SU-DHL-6 (cell line): ENCODE results near the gene RPGRIP1L.

Source experiments
- CTCF ChIP-seq: fragments of 200-600 bp; sonication (generic); IDR thresholded peaks from one replicate; pipeline ENCODE4 v1.5.1; 2017; ENCODE audit warnings: antibody characterized with exemption, mild to moderate bottlenecking, low read length, moderate library complexity; ENCODE audit not compliant: insufficient read depth, poor library complexity, severe bottlenecking
- EZH2phosphoT487 ChIP-seq: fragments of 200-600 bp; sonication (generic), shearing (Covaris generic); conservative IDR thresholded peaks from 2 replicates; pipeline ENCODE4 v1.6.1; 2018; ENCODE audit warnings: mild to moderate bottlenecking, antibody characterized with exemption, low read length, moderate library complexity, mixed read lengths

GRCh38 chr16:53713403-53714204 lies 9.9 kb upstream of the RPGRIP1L start:
- TF ChIP-seq CTCF: no peak
- no peak for TF ChIP-seq EZH2phosphoT487
